Stimulated activated naive CD8-positive, alpha-beta T cell treated with anti-CD3 and anti-CD28 coated beads, Interleukin-15, Interleukin-2, amounts not matched to agents 100 ng/mL and 50 ng/mL, for 24 hours (primary cell): Measurements from ENCODE around the gene CFAP161.

ENCODE experiments used
- H3K27ac Mint-ChIP-seq: one replicate; pipeline ENCODE4 v1.8.0; 2021; ENCODE audit warnings: mild to moderate bottlenecking, mixed read lengths
- H3K27me3 Mint-ChIP-seq: one replicate; pipeline ENCODE4 v1.8.0; 2021; ENCODE audit warnings: mixed read lengths
- H3K36me3 Mint-ChIP-seq: one replicate; pipeline ENCODE4 v1.8.0; 2021; ENCODE audit warnings: low read depth, mixed read lengths
- H3K4me1 Mint-ChIP-seq: one replicate; pipeline ENCODE4 v1.8.0; 2021; ENCODE audit warnings: low read depth, mixed read lengths
- H3K4me3 Mint-ChIP-seq: one replicate; pipeline ENCODE4 v1.8.0; 2021; ENCODE audit warnings: mild to moderate bottlenecking, mixed read lengths
- H3K9me3 Mint-ChIP-seq: one replicate; pipeline ENCODE4 v1.8.0; 2021; ENCODE audit warnings: mixed read lengths

CFAP161 gene

DNA sequence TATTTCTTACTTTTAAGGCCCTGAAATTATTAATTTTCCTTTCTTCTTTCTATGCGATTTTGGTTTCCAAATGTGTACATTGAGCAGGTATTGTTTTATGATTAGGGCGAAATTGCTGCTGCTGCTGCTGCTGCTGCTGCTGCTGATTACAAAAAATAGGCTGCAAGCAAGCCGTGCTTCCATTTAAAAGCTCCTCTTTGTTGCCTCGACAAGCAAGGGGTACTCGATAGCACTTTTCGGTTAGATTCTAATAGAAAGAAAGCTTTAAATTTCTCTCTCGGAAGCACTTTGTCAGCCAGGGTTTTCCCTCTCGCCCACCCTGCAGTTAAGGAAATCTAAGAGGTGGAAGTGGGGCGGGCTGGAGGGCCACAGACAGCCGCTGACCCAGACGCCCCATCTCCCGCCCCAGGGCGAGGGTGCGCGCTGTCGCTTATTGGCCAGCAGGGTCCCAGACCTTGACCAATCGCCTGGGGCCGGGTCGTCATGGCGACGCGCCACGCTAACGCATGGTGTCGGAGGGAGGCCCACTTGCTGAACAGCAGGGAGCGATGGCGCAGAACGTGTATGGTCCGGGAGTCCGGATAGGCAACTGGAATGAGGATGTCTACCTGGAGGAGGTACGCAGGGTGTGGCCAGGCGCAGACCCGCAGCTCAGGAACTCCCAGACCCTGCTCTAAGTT lies at the start of gene CFAP161:
Gene CFAP161 (plus strand): TSS at position 489 of the 680 bp plus-strand sequence. CDS start 60 bp downstream, at position 549.
- no peaks in the 10 kb centered on the region for H3K9me3 Mint-ChIP-seq
- H3K4me1 Mint-ChIP-seq = peaks cover 9% of the 10 kb centered on the region
- H3K36me3 Mint-ChIP-seq = no peaks in the 10 kb centered on the region
- H3K27me3 Mint-ChIP-seq = peaks cover 56% of the 10 kb centered on the region
- H3K4me3 Mint-ChIP-seq = peak within 1 kb of the TSS; percentile 28
- no peak within 1 kb of the TSS for H3K27ac Mint-ChIP-seq

- Mint-ChIP-seq H3K4me1 (peaks cover 16% of the 10 kb centered on the region), H3K27me3 (peaks cover 2% of the 10 kb centered on the region), H3K27ac (no peak overlapping the region), H3K9me3 (no peaks in the 10 kb centered on the region), H3K36me3 (no peaks in the 10 kb centered on the region), H3K4me3 (no peak overlapping the region)
Observed at GRCh38 chr15:81084716-81085115, 49.4 kb upstream of the CFAP161 start.

DNA sequence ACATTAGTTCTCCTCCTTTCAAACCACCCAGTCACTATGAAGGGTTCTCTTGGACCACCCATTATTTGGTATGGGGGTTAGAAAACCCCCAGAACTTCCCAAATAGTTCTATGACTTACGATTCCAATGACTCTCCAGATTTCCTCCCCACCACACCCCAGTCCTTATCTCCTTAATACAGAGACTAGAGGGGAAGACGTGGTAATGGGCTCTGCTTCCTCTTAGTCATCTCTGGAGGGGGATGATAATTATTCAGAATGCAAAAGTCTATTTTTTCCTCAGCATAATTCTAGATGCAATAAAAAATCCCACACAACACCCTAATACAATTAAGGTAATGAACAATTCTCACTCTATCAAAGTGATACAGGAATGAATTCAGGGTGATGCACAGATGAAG lies 48.9 kb upstream of the CFAP161 start:
- Mint-ChIP-seq H3K4me1 (peaks cover 16% of the 10 kb centered on the region), H3K4me3 (no peak overlapping the region), H3K9me3 (no peaks in the 10 kb centered on the region), H3K27ac (no peak overlapping the region), H3K36me3 (no peaks in the 10 kb centered on the region), H3K27me3 (peaks cover 7% of the 10 kb centered on the region)

- no peaks in the 10 kb centered on the region for H3K9me3 Mint-ChIP-seq
- H3K27me3 Mint-ChIP-seq = peaks cover 12% of the 10 kb centered on the region
- H3K4me1 Mint-ChIP-seq = peaks cover 16% of the 10 kb centered on the region
- no peaks in the 10 kb centered on the region for H3K36me3 Mint-ChIP-seq
- no peak overlapping the region for H3K4me3 Mint-ChIP-seq
- no peak overlapping the region for H3K27ac Mint-ChIP-seq
Observed at GRCh38 chr15:81085898-81086297, 48.2 kb upstream of the CFAP161 start.

- Mint-ChIP-seq H3K4me3 (no peak overlapping the region), H3K9me3 (no peaks in the 10 kb centered on the region), H3K27me3 (peaks cover 14% of the 10 kb centered on the region), H3K4me1 (peaks cover 16% of the 10 kb centered on the region), H3K36me3 (no peaks in the 10 kb centered on the region), H3K27ac (no peak overlapping the region)
Observed at GRCh38 chr15:81087066-81087465, 47.0 kb upstream of the CFAP161 start.

GRCh38 chr15:81087694-81088093 lies 46.4 kb upstream of the CFAP161 start:
- Mint-ChIP-seq H3K36me3 (no peaks in the 10 kb centered on the region), H3K27me3 (peaks cover 17% of the 10 kb centered on the region), H3K27ac (no peak overlapping the region), H3K4me1 (peaks cover 16% of the 10 kb centered on the region), H3K4me3 (no peak overlapping the region), H3K9me3 (no peaks in the 10 kb centered on the region)

DNA sequence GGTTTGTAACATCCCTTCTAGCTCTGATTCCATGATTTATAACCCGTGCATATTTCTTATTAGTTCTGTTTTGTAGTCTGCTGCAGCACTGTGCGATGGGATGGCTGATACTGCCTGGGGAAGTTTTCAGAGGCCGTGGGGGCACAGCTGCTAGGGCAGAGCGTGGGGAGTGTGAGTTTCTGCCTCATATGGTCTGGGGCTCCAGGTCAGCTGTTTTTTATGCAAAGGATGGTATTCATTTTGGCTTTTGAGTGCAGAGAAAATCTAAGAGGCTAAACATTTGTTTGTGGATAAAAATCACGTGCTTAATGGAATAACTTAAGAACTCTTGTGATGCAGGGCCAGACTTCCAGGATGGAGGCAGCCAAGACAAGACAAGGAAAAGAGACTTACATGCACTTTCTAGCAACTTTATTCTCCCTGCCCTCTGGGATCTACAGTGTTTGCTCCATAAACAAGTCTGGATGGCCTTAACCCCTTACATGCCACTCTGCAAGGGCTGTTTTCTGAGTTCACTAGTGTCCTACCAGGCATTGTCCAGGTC lies 45.5 kb upstream of the CFAP161 start:
- peaks cover 17% of the 10 kb centered on the region for H3K27me3 Mint-ChIP-seq

DNA sequence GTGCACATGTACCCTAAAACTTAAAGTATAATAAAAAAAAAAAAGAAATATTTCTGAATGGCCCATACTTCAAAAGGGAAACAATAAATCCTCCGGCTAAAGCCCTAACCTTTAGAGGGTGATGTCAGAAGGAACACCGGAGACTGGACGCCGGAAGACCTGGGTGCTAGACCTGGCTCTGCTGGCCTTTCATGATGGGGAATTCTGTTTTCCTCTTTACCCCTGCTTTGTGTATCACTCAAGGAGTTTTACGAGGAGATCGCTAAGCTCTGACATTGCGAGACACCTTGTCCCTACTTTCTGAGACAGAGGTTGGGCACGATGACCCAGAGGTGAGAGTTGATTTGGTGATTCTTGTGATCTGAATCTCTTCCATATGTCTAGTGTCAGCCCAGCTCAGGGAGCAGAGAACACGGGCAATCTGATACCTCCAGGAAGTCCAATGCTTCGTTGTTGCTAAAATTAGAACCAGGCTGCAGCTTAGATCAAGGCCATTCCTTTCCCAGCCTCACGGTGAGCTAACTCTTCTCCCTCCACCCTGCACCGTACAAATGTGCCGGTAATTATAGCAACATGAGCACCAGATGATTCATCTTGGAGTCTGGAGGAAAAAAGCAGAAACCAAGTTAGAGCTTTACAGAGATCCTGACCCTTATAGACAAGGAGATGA lies 42.0 kb upstream of the CFAP161 start:
- no peak overlapping the region for H3K27ac Mint-ChIP-seq

More for the DNA sequence above, 45.5 kb upstream of the CFAP161 start:
- Mint-ChIP-seq H3K4me3 (no peak overlapping the region), H3K9me3 (no peaks in the 10 kb centered on the region), H3K27ac (no peak overlapping the region), H3K36me3 (no peaks in the 10 kb centered on the region), H3K4me1 (peaks cover 16% of the 10 kb centered on the region)

DNA sequence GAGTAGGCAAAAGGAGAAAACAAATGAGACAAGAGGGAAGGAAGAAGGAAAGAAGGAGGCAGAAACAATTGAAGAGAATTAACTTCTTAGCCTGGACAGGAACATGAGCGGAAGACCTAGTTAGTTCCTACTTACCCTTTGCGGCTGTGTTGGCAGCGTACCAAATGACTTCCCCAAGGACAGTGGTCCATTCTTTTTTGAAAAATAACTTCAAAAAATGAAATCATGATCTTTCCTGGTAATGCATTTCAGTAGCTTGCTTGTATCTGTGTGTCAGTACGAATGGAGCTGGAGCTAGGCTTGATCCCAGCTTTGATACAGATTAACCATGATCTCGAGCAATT lies 41.5 kb upstream of the CFAP161 start:
- Mint-ChIP-seq H3K4me3 (no peak overlapping the region), H3K27me3 (peaks cover 43% of the 10 kb centered on the region)

More for the DNA sequence above, 42.0 kb upstream of the CFAP161 start:
- H3K36me3 Mint-ChIP-seq = no peaks in the 10 kb centered on the region
- no peak overlapping the region for H3K4me3 Mint-ChIP-seq
- H3K4me1 Mint-ChIP-seq = no peaks in the 10 kb centered on the region
- H3K9me3 Mint-ChIP-seq = no peaks in the 10 kb centered on the region
- H3K27me3 Mint-ChIP-seq = peaks cover 38% of the 10 kb centered on the region

GRCh38 chr15:81093961-81094360 lies 40.1 kb upstream of the CFAP161 start:
- Mint-ChIP-seq H3K36me3 (no peaks in the 10 kb centered on the region), H3K9me3 (no peaks in the 10 kb centered on the region), H3K27ac (no peak overlapping the region), H3K4me3 (no peak overlapping the region), H3K4me1 (peaks cover 10% of the 10 kb centered on the region), H3K27me3 (peaks cover 57% of the 10 kb centered on the region)

More for the DNA sequence above, 41.5 kb upstream of the CFAP161 start:
- no peaks in the 10 kb centered on the region for H3K4me1 Mint-ChIP-seq
- no peaks in the 10 kb centered on the region for H3K36me3 Mint-ChIP-seq
- H3K27ac Mint-ChIP-seq = no peak overlapping the region
- H3K9me3 Mint-ChIP-seq = no peaks in the 10 kb centered on the region

- H3K36me3 Mint-ChIP-seq = no peaks in the 10 kb centered on the region
Observed at GRCh38 chr15:81095690-81096365, 38.2 kb upstream of the CFAP161 start.

GRCh38 chr15:81096398-81096797 lies 37.7 kb upstream of the CFAP161 start:
- H3K4me1 Mint-ChIP-seq = peaks cover 12% of the 10 kb centered on the region
- peaks cover 58% of the 10 kb centered on the region for H3K27me3 Mint-ChIP-seq
- H3K27ac Mint-ChIP-seq = no peak overlapping the region
- no peaks in the 10 kb centered on the region for H3K36me3 Mint-ChIP-seq
- H3K4me3 Mint-ChIP-seq = no peak overlapping the region
- H3K9me3 Mint-ChIP-seq = no peaks in the 10 kb centered on the region

More at GRCh38 chr15:81095690-81096365, 38.2 kb upstream of the CFAP161 start:
- peaks cover 56% of the 10 kb centered on the region for H3K27me3 Mint-ChIP-seq
- no peak overlapping the region for H3K4me3 Mint-ChIP-seq
- no peaks in the 10 kb centered on the region for H3K9me3 Mint-ChIP-seq
- peaks cover 12% of the 10 kb centered on the region for H3K4me1 Mint-ChIP-seq
- no peak overlapping the region for H3K27ac Mint-ChIP-seq

DNA sequence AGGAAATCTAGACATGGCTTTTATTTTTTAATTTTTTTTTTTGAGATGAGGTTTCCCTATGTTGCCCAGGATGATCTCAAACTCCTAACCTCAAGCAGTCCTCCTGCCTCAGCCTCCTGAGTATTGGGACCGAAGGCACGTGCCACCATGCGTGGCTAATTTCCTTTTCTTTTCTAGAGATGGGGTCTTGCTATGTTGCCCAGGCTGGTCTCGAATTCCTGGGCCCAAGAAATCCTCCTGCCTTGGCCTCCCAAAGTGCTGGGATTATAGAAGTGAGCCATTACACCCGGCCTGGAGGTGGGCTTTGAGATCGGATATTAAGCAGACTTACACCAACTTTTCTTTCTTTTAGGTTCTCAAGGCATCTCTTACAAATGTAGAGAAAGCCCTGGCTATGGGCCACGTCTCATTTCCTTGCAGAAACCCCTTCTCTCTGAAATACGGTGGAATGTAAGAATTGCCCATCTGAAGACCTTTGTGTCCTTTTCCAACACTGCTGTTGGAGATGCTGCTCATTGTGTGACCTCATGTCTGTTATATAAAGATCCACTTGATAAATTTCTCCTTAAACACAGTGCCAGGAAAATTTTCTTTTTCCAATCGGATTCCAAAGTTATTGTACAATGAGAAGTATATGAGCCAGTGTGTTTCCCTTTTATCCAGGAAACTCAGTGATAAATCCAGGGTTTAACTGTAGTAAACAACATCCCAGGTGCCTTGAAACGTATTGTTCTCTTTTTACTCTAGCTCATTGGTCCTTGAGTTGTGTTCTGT lies 36.8 kb upstream of the CFAP161 start:
- peaks cover 57% of the 10 kb centered on the region for H3K27me3 Mint-ChIP-seq
- no peak overlapping the region for H3K27ac Mint-ChIP-seq
- no peak overlapping the region for H3K4me3 Mint-ChIP-seq
- H3K4me1 Mint-ChIP-seq = peaks cover 12% of the 10 kb centered on the region
- no peaks in the 10 kb centered on the region for H3K9me3 Mint-ChIP-seq
- no peaks in the 10 kb centered on the region for H3K36me3 Mint-ChIP-seq

- Mint-ChIP-seq H3K36me3 (no peaks in the 10 kb centered on the region), H3K27ac (no peak overlapping the region), H3K27me3 (peaks cover 54% of the 10 kb centered on the region), H3K4me3 (no peak overlapping the region), H3K9me3 (no peaks in the 10 kb centered on the region), H3K4me1 (peaks cover 12% of the 10 kb centered on the region)
Observed at GRCh38 chr15:81097890-81098280, 36.2 kb upstream of the CFAP161 start.
